IPS DF 19.7 (cell line): ENCODE results near the gene ETS1.

Experiments
- DNase-seq: peaks from one replicate; pipeline ENCODE4 v3.0.0-alpha.2; 2013; ENCODE audit warnings: low read depth, low spot score

The ETS1 gene

DNA sequence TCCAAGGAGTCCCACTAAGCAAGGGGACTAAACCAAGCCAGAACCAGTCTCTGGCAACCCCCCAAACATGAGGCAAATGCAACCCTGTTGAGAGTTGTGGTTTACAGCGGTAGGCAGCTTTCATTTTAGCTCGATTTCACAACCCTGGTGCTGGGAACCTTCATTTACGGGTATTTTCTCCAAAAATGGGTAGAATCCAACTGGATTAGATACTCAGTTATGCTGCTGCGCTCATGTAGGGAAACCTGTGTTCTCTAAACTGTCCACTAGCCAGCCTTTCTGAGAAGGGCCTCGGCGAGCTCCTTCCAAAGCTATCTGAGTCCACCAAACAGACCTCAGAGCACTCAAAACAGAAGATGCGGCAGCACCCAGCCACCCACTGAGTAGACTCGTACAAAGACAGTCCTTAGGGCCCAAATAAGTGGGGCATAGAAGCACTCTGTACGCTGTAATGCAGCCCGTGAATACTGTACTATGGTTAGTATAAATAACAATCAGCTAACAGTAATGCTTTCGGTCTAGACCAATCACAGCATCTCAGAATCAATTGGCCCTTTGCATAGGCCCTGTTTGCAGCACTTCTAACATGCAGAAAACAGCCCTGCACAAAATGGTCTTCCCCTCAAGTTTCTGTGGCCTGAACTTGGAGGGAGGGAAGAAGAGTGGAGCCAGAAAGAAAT is 104.7 kb downstream of the ETS1 start:
- DNase-seq = no peak

GRCh38 chr11:128482092-128482491 is 105.3 kb downstream of the ETS1 start:
- no peak for DNase-seq

GRCh38 chr11:128481135-128481534 is 106.2 kb downstream of the ETS1 start:
- DNase-seq = no peak

DNA sequence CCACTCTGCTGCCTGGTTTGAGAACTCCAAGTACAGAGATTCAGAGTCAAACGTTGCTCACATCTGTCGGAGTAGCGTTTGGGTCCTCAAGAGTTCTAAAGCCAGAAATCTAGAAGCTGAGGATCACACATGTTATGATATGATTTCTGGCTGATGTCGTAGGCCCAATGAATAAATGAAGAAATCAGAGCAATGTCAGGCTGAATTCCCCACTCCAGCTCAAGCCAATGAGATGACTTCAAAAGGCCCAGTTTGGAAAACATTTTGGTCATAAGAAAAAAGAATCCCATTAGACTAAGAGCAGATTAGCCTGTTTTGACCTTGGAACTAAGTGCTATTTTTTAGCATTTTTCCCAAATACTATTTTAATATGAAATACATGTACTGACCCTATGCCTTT is 106.7 kb downstream of the ETS1 start:
- DNase-seq = no peak

DNA sequence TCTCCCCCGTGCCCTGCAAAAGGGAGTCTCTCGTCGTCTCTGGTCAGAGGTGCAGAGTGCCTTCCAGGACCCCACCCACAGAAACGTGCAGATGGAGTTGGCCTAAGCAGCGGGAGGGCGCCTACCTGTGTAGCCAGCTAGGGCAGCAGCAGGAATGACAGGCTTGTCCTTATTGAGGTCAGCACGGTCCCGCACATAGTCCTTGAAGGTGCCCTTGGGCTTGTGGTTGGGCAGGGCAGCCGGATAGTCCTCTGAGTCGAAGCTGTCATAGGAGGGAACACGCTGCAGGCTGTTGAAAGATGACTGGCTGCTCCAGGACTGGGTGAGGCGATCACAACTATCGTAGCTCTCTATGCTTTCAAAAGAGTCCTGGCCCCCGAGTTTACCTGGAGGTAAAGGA is 107.3 kb downstream of the ETS1 start:
- no peak for DNase-seq

GRCh38 chr11:128479144-128479543 is 108.2 kb downstream of the ETS1 start:
- DNase-seq = no peak

- DNase-seq = no peak
These were observed 109.1 kb downstream of the ETS1 start for GRCh38 chr11:128478305-128478704.

- no peak for DNase-seq
These were observed 109.5 kb downstream of the ETS1 start for GRCh38 chr11:128477811-128478210.

GRCh38 chr11:128477278-128477677 is 110.1 kb downstream of the ETS1 start:
- DNase-seq = no peak

- no peak for DNase-seq
These were observed 110.6 kb downstream of the ETS1 start for GRCh38 chr11:128476729-128477128.

GRCh38 chr11:128476049-128476448 is 111.3 kb downstream of the ETS1 start:
- DNase-seq = no peak

- no peak for DNase-seq
These were observed 113.1 kb downstream of the ETS1 start for GRCh38 chr11:128474036-128474874.

DNA sequence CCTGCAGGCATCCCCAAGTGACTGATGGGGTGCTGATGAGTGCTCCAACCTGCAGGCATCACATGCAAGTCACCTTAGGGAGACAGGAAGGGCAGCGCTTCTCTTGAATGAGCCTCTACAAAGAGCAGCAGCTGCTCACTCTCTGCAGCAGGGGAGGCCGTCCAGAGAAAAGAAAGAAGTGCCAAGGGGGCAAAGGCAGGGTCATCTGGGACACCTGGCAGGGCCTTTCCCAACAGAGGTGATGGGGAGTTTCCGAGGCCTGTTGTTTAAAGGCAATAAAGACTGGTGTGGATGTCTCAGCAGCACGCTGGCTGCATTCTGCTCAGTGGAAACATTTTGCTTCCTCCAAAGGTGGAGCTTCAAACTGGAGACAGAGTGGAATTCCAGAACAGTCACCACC is 113.7 kb downstream of the ETS1 start:
- DNase-seq = no peak

DNA sequence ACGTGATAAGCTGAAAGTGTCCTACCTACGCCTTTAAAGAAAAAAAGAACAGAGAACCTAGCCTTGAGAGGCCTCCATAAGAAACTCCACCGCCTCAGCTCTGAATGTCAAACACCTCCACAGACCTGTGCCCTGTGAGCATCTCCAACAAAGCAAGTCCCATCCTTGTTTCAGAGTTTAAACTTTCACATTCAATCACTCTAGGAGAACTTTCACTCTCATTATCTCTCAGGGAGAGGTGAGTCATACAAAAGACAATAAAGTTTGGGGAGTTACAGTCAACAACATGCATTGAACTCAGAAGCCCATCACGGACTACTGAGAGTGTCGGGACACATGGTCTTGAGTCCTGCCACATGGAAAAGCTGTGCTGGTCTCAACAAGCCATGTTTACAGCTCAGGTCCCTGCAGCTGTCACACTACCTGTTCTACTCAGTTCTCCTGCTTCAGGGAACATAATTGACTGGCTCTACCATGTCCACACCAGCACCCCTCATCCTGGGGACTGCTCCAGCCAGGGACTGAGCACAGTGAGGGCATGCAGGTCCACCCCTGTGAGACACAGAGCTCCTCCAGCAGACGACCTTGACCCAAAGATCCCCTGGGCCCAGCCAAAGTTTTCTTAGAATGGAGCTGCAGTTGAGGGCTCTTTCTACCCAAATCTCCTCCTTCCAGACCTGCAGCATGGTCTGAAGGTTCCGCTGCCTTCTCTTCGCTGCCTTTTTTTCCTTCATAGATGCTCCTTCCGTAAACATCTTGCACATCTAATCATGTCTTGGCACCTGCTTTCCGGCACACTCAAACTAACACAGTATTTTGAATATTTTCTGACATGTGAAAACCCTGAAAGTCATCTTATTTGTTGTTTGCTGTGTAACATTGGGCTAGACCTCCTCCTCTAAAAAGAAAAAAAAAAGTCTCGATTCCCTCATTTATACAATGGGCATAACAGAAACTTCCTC is 114.9 kb downstream of the ETS1 start:
- no peak for DNase-seq

- DNase-seq = no peak
These were observed 116.2 kb downstream of the ETS1 start for GRCh38 chr11:128471138-128471661.

DNA sequence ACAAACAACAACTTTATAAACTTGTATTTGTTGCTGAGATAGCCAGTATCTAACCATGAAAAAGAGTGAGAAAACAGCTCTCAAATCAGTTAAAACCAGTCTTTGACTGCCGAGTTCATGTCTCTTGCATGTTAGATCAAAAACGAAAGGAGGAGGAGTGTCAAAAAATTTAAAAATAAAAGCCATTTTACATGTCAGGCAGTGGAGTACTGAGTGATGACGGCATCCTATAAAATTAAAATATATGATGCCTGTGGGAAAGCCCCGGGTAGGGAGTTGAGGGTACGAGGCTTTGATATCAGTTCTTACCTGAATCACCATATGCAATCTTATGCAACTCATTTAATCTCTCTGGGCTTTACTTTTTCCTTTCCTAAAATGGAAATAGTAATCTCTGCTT is 117.3 kb downstream of the ETS1 start:
- no peak for DNase-seq

- no peak for DNase-seq
These were observed 118.1 kb downstream of the ETS1 start for GRCh38 chr11:128469220-128469619.

DNA sequence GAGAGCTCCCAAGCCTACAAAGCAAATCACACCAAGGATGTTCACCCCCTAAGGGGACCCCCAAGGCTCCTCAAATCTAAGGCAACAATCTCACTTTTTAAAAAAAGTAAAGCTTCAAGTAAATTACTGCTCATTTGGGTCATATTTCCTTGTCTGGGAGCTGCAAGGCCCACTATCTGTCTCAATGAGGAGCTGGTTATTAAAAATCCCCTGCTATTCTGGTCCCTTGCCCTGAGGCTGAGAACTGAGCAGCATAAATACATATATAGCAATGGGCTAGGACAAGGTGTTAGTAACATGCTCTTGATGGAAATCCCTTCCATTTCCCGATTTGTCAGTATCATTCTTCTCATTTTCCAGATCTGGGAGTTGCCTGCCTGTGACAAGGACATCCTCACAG is 119.2 kb downstream of the ETS1 start:
- no peak for DNase-seq

DNA sequence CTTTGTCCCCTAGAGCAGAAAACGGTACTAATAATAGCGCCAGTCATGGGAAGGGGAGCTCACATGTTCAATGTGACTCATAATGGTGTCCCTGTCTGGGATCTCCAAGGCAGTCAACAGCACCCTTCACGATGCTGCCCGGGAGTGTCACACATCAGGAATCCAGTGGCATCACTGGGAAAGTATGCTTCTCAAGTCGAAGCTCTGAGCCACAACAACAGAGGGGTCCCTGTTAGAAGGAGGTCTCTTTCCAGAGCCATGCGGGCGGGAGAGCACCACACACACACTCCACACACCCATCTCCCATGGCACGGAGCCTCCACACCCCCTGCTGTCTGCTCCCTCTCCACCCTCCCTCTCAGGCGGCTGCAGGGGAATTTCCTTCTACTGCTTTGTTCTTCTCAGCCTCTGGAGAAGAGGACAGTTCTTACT is 119.7 kb downstream of the ETS1 start:
- DNase-seq = no peak

- DNase-seq = no peak
These were observed 120.3 kb downstream of the ETS1 start for GRCh38 chr11:128467041-128467440.

- DNase-seq = no peak
These were observed 121.2 kb downstream of the ETS1 start for GRCh38 chr11:128465946-128466705.
